Gastroesophageal sphincter (tissue), 3 donors: ENCODE data around the gene SRSF1.

Experiments used
- POLR2AphosphoS5 ChIP-seq: sonication (generic); formaldehyde crosslinking; IDR thresholded peaks from one replicate; pipeline ENCODE4 v1.6.1; 2017; ENCODE audit warnings: antibody characterized with exemption
- TF ChIP-seq, protein P1 (sequence below), 4 experiments: fragments of 200-600 bp in 2 of 4; fragments of 450-650 bp in 2 of 4; sonication (generic) in 1 of 4; IDR thresholded peaks; one replicate each; pipeline ENCODE4 v1.5.1; 2017 to 2019; ENCODE audit warnings: antibody characterized with exemption in 4 of 4, mild to moderate bottlenecking in 2 of 4, moderate library complexity in 2 of 4

DNA sequence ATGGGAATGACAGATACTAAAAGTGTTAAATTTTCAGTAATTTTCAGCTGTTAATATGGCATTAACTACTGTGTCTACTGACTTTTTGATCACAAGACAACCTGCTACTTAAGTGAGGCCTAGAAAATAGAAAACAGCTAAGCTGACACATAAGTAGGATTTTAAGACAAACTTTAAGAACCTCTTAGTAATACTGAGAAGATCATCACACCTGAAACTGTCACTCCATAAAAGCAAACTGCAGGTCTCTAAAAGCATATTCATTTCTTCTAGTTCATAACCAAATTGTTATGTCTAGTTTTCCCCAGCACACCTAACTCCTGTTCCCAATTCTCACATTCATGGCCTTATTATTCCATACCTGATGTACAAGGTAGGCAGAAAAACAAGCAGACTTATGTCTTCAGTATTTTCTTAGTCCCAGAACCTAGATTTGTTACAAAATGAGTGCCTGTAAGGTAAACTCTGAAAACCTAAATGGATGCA lies 8.0 kb downstream of the SRSF1 start:
- TF ChIP-seq, protein P1, sequence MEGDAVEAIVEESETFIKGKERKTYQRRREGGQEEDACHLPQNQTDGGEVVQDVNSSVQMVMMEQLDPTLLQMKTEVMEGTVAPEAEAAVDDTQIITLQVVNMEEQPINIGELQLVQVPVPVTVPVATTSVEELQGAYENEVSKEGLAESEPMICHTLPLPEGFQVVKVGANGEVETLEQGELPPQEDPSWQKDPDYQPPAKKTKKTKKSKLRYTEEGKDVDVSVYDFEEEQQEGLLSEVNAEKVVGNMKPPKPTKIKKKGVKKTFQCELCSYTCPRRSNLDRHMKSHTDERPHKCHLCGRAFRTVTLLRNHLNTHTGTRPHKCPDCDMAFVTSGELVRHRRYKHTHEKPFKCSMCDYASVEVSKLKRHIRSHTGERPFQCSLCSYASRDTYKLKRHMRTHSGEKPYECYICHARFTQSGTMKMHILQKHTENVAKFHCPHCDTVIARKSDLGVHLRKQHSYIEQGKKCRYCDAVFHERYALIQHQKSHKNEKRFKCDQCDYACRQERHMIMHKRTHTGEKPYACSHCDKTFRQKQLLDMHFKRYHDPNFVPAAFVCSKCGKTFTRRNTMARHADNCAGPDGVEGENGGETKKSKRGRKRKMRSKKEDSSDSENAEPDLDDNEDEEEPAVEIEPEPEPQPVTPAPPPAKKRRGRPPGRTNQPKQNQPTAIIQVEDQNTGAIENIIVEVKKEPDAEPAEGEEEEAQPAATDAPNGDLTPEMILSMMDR (IDR thresholded peaks at IDR 0.05), result no peak
- no peak for TF ChIP-seq POLR2AphosphoS5
